Measurements from ENCODE around the gene HSPA6.
"Not testable (repeated sequence)": the region's sequence is repeated elsewhere in the genome, so short reads cannot be mapped to it uniquely, and the experiment has no call there.

DNA sequence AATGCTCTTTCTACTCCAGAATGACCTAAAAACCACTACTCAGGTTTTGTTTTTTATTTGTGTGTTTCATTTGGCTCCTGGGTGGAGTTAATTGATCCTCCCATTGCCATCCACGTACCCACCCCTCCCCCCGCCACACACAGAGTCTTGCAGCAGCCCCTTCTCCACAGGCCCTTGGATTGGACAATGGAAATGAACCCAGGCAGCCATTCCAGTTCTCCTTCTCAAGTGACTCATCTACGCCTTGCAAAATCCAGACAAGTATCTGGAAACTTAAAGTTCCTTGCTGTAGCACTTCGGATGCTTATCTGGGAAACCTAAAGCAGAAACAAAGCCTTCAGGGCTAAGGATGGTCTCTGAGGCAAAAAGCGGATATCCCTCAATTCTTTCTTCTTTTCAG, 26.6 kb downstream of the HSPA6 start:
- not testable (repeated sequence) for TF ChIP-seq ZFP69B (tag by site-specific recombination; IDR thresholded peaks at IDR 0.05); ZNF530 (tag by site-specific recombination; IDR thresholded peaks at IDR 0.05; ENCODE audit: low read depth); ZNF747 (tag by site-specific recombination; IDR thresholded peaks at IDR 0.05); ZNF248 (tag by site-specific recombination; IDR thresholded peaks at IDR 0.05); ZNF76 (tag by site-specific recombination; IDR thresholded peaks at IDR 0.05; ENCODE audit: borderline replicate concordance, low read depth); ZBTB17 (tag by site-specific recombination; IDR thresholded peaks at IDR 0.05); KLF16 (tag by site-specific recombination; IDR thresholded peaks at IDR 0.05); ZNF544 (tag by site-specific recombination; IDR thresholded peaks at IDR 0.05); SP2 (tag by site-specific recombination; IDR thresholded peaks at IDR 0.05); ZNF274 (IDR thresholded peaks at IDR 0.05; ENCODE audit: low read length); ZNF274 (tag by site-specific recombination; IDR thresholded peaks at IDR 0.05; ENCODE audit: borderline replicate concordance)
